GM18951 (cell line): ENCODE results near the gene PEF1.
A peak's percentile ranks its signal among the peaks of the same experiment; 100 is the strongest.

Experiments used
- POLR2A ChIP-seq: IDR thresholded peaks from 4 replicates; pipeline ENCODE4 v1.6.1; 2011; ENCODE audit warnings: mild to moderate bottlenecking; ENCODE audit not compliant: insufficient read length, insufficient read depth; ENCODE audit errors: extremely low read depth
- in situ Hi-C: fragments of 300-500 bp; cut with MboI; formaldehyde crosslinking; loops from one replicate; pipeline ENCODE4 v1.12.0; 2022; ENCODE audit warnings: low sequenced_read_pairs, mixed read lengths, inconsistent platforms; ENCODE audit not compliant: unreplicated experiment

PEF1 gene, protein sequence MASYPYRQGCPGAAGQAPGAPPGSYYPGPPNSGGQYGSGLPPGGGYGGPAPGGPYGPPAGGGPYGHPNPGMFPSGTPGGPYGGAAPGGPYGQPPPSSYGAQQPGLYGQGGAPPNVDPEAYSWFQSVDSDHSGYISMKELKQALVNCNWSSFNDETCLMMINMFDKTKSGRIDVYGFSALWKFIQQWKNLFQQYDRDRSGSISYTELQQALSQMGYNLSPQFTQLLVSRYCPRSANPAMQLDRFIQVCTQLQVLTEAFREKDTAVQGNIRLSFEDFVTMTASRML

DNA sequence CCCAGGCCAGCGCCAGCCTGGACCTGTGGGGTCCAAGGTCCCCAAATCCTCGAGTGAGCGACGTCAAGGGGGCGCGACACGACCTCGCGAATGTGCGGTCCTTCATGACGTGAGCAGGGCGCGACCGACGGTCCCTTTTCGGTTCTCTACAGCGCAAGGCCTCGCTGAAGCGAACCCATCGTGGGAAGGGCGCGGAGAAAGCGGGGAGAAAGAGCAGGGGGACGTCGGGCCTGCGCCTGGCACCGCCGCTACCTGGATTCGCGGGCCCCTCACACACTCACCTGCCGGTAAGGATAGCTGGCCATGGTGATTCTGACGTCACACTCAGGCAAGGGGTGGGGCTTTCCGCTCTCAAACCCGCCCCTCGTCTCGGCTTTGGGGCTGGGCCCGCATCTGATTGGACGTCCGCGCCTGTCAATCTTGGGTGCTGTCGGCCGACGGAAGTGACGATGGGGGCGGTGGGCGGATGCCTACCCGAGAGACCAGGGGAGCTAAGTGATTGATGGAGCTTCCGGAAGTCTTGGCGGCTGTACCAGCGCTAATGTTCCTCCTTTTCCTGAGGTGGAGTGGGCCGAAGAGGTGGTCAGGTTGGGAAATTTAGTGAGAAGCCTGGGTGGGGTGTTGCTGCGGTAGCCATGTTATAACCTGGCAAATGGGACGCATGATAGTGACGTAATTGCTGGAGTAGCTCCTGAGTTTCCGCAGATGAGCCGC, at the start of gene PEF1:
Gene PEF1, minus strand, starts transcription at position 317 of the 714 bp plus-strand sequence. Its CDS starts 12 bp downstream, at position 305.
- peak; percentile 65 for TF ChIP-seq POLR2A
- in situ Hi-C loops, result no loop called here

DNA sequence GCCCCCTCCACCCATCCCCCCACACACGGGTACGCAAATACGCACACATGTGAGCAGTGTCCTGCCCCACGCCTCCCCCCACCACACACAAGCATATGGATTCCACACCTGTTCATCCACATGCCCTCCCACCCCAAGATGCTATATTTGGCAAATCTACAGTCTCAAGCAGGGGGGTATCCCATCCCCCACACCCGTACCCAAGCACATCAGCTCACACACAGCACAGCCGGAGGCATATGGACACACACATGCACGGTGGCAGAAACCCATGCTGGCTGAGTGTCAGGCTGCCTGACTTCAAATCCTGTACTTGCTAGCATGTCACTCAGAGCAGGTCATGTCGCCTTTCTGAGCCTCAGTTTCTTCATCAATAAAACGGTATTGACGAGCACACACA, 48.6 kb upstream of the PEF1 start:
- TF ChIP-seq POLR2A, result no peak
- in situ Hi-C loops, result no loop called here

DNA sequence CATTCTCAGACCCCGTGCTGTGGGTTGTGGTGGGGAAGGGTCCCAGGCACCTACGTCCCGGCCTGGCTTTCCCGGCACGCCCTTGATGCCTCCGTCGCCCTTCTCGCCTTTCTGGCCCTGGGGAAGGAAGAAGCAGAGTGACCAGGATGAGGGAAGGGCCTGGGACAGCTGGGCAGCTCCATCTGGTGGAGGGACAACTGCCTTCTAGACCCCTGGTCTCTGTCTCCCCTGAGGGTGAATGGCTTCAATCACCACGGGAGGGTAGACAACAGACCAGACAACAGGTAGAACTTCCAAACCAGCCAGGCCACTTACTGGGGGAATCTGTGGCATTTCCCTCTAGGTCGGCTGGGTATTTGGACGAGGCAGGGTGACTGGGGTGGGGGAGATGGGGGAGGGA, 47.3 kb upstream of the PEF1 start:
- in situ Hi-C loops, result no loop called here

DNA sequence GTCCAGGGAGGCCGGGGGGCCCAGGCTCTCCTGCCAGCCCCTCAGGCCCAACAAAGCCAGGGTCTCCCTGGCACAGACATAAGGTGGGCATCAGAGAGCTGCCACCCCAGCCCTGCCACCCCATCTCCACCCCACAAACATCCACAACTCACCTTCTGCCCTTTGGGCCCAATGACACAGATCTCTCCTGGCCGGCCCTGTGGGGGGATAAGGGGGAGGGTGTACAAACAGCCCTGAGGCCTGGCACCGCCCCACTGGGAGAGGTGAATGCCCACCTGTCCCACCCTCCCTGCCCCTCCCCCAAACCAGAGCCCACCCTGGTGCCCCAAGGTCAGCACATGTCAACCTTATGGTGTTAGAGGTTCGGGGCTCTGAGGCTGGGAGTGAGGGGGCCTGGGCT, 46.8 kb upstream of the PEF1 start:
- in situ Hi-C loops, result no loop called here
- TF ChIP-seq POLR2A, result no peak

More for the DNA sequence above, 47.3 kb upstream of the PEF1 start:
- TF ChIP-seq POLR2A, result no peak

DNA sequence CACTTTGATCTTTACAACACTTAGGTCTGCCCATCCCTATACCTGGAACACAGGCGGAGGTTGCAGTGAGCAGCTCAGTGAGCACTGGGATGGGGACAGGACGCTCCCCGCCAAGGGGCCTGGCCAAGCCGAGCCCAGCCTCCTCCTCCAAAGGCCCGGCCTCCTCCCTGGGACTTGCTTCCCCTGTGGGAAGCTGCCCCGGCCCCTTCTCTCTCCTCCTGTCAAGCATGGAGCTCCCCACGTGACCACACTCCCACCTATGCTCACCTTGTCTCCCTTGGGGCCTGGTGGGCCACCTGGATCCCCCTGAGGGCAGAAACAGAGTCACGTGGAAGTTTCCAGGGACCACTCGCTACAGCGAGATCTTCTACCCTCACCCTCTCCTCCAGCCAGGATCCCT, 46.2 kb upstream of the PEF1 start:
- in situ Hi-C loops, result no loop called here
- TF ChIP-seq POLR2A, result no peak

DNA sequence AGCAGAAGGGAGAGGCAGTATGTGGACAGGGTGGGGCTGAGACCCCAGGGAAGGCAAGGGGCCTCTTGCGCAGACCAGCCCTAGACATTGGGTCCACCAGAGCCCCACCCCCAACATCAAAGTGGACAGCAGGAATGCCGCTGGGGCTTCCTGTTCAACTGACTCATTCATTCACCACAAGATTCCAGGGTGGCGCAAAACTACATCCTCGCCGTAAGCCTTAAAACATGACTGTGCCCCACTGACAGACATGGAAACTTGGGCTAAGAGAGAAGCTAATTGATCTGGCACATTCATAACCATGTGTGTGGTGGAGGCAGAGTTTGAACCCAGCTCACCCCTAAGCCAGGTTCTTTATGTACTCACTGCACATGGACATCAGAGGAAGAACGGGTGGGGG, 45.2 kb upstream of the PEF1 start:
- TF ChIP-seq POLR2A, result no peak
- in situ Hi-C loops, result no loop called here

DNA sequence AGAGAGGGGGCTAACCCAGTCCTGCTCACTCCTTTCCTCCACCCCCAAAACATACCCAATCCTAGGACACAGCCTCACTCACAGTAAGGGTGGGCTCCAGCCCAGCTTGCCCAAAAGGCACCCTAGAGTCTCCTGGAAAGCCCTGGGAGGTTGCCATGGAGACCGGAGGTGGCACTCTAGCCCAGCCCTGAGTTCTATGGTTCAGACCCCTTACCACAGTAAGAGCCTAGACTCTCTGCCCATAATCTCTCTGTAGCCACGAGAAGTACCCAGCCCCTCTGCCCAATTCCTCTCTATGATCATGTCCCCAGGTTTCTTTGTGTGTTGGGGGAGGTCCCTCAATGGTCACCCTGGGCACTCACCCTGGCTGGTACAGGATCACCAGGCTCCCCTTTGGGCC, 44.7 kb upstream of the PEF1 start:
- in situ Hi-C loops, result no loop called here
- TF ChIP-seq POLR2A, result no peak

DNA sequence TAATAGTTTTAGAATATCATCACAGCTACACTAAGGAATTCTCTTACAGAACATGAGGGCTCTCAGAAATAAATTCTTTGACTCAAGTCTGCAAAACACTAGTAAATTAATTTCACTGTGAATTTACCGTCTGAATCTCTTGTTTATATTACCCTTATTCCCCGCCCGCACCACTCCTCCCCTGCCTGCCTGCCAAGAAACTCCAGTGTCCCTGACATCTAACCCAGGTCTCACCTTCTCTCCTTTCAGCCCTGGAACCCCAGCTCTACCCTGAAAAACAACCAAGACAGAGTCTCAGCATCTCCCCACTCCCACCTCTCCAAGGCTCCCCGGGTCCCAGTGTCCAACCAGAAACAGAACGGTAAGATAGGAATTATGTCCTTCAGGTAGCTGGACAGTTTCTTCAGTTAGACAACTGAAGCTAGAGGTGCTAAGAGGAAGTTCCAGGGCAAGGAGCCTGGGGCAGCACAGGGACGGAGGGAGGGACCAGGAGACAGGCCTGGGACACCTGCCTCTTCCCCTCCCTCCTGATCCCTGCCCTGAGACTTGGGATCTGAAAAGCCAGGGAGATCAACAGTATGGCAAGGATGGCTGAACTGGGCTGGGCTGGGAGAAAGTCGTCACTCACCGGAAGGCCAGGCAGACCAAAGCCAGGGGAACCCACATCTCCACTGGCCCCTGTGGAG, 43.7 kb upstream of the PEF1 start:
- TF ChIP-seq POLR2A, result no peak
- in situ Hi-C loops, result no loop called here

DNA sequence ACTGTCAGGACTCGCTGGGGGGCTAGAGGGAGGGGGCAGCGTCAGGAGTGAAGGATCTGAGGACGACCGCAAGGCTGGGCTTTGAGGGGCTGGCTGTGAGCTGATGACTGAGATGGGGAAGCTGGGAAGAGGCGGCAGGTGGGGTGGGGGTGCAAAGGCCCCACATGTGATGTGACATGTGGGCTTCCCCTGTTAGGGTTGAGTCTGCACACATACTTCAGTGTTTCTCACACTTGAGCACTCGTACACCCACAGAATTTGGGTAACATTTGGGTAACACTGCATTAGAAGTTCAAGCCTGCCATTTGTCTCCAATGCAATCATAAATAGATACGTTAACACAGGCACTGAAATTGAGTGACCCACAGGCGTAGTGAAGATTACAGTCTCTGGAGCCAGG, 42.9 kb upstream of the PEF1 start:
- in situ Hi-C loops, result no loop called here
- TF ChIP-seq POLR2A, result no peak

DNA sequence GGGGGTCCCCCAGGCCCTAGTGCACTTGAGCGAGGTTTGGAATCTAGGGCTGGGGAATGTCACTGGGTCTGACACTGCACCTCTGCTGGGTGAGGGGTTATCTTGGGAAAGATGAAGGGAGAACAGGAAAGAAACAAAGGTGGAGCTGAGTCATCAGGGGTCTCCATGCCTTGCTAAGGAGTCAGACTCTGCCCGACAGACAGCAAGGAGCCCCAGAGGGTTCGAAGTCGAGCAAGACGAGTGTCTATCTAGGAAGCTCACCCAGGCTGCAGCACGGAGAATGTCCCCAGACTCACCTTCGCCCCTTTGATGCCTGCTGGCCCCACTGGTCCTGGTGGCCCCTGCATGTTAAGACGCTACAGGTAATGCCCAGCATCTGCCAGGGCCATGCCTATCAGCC, 41.1 kb upstream of the PEF1 start:
- in situ Hi-C loops, result no loop called here
- no peak for TF ChIP-seq POLR2A

DNA sequence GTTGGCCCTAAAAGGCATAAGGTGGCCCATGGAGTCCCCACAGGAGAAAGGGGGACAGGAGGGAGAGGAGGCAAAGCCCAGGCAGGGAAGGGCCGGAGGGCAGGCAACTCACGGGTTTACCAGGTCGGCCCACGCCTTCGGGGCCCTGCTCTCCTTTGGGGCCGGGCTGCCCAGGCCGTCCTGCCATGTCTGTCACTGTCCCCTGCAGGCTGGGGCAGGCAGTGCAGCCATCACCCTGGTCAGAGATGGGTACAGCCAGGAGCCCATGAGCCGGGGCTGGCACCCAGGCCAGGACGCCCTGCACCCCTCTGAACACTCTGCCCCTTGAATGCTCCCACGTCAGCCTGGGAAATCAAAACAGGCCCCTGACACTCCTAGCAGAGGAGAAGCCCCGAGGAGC, 39.3 kb upstream of the PEF1 start:
- in situ Hi-C loops, result no loop called here
- TF ChIP-seq POLR2A, result no peak

DNA sequence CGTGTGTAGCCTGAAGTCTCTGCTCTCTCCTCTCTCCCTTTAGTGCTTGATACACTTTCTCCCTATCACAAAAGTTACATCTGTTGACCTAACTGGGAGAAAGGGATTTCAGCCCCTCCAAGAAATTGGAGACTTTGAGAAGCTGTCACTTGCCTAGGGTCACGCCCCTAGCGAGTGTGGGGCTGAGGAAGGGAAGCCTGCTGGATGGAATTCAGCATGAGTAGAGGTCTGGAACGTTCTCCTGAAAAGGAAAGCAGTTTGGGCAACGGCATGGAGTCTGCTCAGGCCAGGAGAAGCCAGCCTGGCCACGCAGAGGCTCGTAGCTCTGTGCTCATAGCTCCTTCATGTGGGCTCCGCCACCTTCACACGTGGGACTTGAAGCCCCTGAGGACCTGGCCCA, 36.7 kb upstream of the PEF1 start:
- in situ Hi-C loops, result no loop called here
- no peak for TF ChIP-seq POLR2A

DNA sequence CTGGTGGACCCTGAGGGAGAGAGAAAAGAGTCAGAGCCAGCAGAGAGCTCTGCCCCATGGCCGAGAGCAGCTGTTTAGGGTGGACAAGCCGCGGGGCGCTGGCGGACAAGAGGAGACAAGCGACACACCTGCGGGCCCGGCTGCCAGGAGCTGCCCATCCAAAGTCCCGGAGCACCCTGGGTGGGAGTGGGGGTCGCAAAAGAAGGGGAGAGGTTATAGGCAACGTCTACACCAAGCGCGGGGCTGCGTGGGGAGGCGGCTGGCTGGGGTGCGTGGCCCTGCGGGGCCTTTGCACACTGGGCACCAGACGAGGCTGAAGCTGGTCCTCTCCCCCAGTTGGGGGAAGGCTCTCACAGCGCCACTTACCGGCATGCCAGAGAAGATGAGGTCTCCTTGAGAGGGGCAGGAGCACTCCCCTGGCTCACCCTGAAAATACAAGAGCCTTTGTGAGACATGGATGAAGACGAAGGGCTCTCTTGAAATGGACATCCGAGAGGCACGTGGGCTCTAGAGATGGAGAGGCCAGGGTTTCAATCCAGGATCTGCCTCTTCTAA, 35.1 kb upstream of the PEF1 start:
- no peak for TF ChIP-seq POLR2A
- in situ Hi-C loops, result no loop called here
